IPS-18c (cell line): Measurements from ENCODE around the gene PCGF6.
"Not testable (repeated sequence)": the region's sequence is repeated elsewhere in the genome, so short reads cannot be mapped to it uniquely, and the experiment has no call there.

ENCODE experiments used
- H3K4me3 ChIP-seq: 2 replicates; pipeline ENCODE4 v1.7.0; 2013; ENCODE audit warnings: low read depth, mild to moderate bottlenecking, low read length, moderate library complexity; ENCODE audit not compliant: insufficient read depth
- H3K9me3 ChIP-seq: one replicate; pipeline ENCODE4 v1.6.1; 2013; ENCODE audit warnings: mild to moderate bottlenecking, low read length, moderate library complexity; ENCODE audit not compliant: control insufficient read depth, insufficient read depth

Gene PCGF6, protein sequence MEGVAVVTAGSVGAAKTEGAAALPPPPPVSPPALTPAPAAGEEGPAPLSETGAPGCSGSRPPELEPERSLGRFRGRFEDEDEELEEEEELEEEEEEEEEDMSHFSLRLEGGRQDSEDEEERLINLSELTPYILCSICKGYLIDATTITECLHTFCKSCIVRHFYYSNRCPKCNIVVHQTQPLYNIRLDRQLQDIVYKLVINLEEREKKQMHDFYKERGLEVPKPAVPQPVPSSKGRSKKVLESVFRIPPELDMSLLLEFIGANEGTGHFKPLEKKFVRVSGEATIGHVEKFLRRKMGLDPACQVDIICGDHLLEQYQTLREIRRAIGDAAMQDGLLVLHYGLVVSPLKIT

DNA sequence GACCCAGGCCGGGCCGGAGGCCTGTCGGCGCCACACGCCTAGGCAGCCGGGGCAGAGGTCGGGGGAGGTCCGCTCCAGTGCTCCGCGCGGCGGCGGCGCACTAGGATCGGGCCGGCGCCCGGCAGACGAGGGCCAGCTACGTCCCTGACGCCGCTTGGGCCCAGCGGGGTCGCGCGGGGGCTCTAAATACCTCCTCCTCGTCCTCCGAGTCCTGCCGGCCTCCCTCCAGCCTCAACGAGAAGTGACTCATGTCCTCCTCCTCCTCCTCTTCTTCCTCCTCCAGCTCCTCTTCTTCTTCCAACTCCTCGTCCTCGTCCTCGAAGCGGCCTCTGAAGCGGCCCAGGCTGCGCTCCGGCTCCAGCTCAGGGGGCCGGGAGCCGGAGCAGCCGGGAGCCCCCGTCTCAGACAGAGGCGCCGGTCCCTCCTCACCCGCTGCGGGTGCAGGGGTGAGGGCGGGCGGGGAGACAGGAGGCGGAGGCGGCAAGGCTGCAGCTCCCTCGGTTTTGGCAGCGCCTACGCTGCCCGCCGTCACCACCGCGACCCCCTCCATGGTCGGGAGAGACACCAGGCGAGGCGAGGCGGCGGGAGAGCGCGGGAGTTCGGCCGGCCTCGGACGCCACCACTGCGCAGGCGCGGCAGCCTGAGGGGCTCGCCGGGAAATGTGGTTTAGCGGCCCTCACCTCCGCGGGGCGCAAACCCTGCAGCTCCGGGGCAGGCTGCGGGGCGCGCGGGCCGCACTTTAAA lies at the start of gene PCGF6:
Gene PCGF6, minus strand, starts transcription at position 624 of the 744 bp plus-strand sequence. Its CDS starts 74 bp downstream, at position 550.
- H3K4me3 ChIP-seq = peak within 1 kb of the TSS; percentile 84
- no peaks in the 10 kb centered on the region for H3K9me3 ChIP-seq

DNA sequence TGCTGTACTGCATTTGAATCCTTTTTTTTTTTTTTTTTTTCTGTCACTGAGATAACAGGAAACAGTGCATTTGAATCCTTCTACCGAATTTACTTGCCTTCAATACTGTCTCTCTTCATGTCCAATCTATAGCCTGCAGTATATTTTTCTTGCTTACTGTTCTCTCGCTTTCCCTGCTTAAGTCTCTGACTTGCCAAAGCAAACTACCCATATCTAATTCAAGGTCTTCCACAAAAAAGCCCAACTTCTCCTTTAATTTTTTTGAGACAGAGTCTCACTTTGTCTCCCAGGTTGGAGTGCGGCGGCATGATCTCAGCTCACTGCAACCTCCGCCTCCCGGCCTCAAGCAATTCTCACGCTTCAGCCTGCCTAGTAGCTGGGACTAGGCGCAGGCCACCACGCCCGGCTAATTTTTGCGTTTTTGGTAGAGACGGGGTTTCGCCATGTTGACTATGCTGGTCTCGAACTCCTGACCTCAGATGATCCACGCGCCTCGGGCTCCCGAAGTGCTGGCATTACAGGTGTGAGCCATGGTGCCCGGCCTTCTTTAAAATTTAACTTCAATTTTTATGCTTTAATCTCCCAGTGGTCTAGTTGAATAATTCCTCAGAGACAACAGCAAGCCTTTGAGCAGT lies 46.4 kb upstream of the PCGF6 start:
- no peaks in the 10 kb centered on the region for H3K9me3 ChIP-seq
- H3K4me3 ChIP-seq = peak overlapping the region; percentile 100

DNA sequence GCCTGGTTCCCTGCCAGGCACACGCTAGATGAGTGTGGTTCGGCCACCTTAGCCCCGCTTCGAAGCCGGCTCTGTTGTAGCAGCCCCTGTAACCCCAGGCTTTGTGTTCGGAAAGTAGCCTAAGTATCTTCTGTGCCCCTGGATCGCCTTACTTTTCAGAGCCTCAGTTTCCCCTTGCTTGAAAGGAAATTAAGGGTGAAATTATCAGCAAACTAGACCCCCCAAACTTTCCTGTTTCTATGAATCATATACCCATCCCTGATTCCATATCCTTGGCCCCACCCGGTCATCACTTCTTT lies 45.8 kb upstream of the PCGF6 start:
- H3K9me3 ChIP-seq = no peaks in the 10 kb centered on the region

GRCh38 chr10:103396067-103396788 lies 45.3 kb upstream of the PCGF6 start, which contains the start of the genes ATP5MK and PDCD11:
Gene ATP5MK (minus strand): TSS chr10:103396475. CDS start chr10:103392457, 4,018 bp downstream.
Gene PDCD11 (plus strand): TSS chr10:103396626. CDS start chr10:103398427, 1,801 bp downstream.
- Histone ChIP-seq H3K4me3 (peak within 1 kb of the TSS; percentile 100), H3K9me3 (no peaks in the 10 kb centered on the region)

More for the DNA sequence above, 45.8 kb upstream of the PCGF6 start:
- peak overlapping the region; percentile 100 for H3K4me3 ChIP-seq

DNA sequence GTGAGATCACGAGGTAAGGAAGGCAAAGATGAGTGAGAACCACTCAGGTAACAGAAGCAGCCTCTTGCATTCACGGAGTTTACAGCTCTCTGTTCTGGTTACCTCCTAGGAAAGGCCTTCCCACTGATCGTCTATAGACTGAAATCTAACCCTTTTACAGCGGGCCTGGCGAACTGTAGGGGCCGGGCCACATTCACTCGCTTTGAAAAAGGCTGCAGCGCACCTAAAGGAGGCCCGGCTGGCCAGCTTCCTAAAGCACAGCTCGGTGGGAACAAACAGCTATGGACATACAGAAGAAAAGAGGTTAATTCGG lies 44.8 kb upstream of the PCGF6 start:
- Histone ChIP-seq H3K9me3 (no peaks in the 10 kb centered on the region), H3K4me3 (peak overlapping the region; percentile 100)

GRCh38 chr10:103394180-103394579 lies 43.2 kb upstream of the PCGF6 start:
- H3K4me3 ChIP-seq = no peak overlapping the region
- no peaks in the 10 kb centered on the region for H3K9me3 ChIP-seq

DNA sequence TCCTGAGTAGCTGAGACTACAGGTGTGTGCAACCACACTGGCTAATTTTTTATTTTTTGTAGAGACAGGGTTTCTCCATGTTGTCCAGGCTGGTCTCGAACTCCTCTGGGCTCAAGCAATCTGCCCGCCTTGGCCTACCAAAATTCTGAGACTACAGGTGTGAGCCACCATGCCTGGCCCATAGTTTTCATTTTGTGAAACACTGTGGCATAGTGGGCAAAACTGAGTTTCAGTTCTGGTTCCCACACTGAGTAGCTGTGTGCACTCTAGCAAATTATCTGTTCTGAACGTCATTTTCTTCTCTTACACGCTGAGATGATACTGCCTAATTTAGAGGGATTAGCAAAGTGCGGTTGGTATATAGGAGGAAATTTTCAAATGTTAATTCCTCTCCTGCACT lies 31.8 kb upstream of the PCGF6 start:
- Histone ChIP-seq H3K9me3 (no peaks in the 10 kb centered on the region), H3K4me3 (no peak overlapping the region)

DNA sequence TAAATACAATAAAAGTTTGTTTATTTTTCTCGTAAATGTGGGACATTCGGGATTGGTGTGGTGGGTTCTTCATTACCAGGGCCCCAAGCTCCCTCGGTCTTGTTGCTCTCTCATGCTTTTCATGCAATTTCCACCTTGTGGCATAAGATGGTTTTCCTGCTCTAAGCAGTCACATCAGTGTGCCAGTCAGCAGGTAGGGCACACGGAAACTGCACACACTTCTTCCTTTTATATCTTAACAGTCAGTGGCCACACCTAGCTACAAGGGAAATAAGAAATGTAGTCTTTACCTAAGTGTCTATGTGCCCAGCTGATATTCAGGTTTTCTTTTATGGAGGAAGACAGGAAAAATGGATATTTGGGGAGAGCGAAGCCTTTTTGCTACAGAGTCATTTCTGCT lies 23.3 kb upstream of the PCGF6 start:
- H3K4me3 ChIP-seq = no peak overlapping the region
- H3K9me3 ChIP-seq = no peaks in the 10 kb centered on the region

DNA sequence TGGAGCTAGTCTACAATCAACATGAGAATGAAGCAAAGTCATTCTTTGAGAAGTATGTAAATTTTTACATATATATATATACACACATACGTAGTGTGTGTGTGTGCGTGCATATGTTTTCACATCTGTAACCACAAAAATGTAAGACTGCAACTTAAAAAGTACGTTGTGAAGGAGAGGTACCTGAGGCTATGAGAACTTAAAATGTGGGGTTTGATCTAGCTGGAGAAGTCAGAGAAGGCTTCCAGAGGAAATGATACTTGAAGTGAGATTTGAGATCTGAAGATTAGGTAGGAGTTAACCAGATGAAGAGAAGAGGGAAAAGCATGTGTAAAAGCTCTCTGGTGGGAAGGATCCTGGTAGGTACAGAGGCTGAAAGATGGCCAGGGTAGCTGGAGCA lies 22.6 kb upstream of the PCGF6 start:
- no peak overlapping the region for H3K4me3 ChIP-seq

GRCh38 chr10:103367782-103368518 lies 17.0 kb upstream of the PCGF6 start, which contains the start of gene TAF5:
Gene TAF5 (plus strand): TSS chr10:103367976. CDS start chr10:103367990, 14 bp downstream.
- Histone ChIP-seq H3K9me3 (no peaks in the 10 kb centered on the region), H3K4me3 (peak within 1 kb of the TSS; percentile 88)

More for the DNA sequence above, 22.6 kb upstream of the PCGF6 start:
- no peaks in the 10 kb centered on the region for H3K9me3 ChIP-seq

DNA sequence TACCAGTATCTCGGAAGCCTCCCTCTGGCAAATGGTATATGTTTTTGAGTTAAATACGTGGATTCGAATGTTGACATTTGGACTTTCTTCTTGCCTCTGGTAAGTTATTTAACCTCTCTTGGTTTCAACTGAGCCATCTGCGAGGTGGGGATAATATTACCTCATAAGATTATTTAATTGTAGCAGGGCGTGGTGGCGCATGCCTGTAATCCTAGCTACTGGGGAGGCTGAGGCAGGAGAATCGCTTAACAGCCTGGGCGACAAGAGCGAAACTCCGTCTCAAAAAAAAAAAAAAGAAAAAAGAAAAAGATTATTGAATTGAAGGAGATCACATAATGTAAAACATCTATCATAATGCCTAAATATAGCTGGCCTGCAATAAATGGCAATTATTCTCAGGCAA lies 16.4 kb upstream of the PCGF6 start:
- H3K4me3 ChIP-seq = peak overlapping the region; percentile 88; the same call in 1 of the 2 replicates
- no peaks in the 10 kb centered on the region for H3K9me3 ChIP-seq

DNA sequence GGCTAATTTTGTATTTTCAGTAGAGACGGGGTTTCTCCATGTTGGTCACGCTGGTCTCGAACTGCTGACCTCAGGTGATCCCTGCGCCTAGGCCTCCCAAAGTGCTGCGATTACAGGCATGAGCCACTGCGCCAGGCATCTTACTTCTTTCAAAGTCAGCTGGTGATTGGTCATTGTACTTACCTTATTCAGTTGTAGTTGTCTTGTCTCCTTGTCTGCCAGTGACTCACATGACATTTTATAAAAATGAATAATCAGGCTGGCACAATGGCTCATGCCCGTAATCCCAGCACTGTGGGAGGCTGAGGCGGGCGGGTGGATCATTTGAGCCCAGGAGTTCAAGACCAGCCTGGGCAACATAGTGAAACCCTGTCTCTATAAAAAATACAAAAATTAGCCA lies 9.9 kb upstream of the PCGF6 start:
- not testable (repeated sequence) for H3K4me3 ChIP-seq, H3K9me3 ChIP-seq

DNA sequence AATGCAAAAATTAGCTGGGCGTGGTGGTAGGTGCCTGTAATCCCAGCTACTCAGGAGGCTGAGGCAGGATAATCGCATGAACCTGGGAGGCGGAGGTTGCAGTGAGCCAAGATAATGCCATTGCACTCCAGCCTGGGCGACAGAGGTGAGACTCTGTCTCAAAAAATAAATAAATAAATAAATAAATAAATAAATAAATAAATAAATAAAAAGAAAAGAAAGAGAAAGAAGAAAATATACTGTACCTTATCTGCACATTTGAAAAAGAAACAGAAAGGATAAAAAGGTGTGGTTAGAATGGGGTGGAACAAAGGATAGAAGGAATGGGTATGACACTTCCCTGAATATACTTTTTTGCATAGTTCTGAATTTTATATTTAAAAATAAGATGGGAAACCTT lies 8.6 kb upstream of the PCGF6 start:
- H3K4me3 ChIP-seq, H3K9me3 ChIP-seq: not testable (repeated sequence)

- H3K9me3 ChIP-seq = no peaks in the 10 kb centered on the region
These were observed 5.1 kb upstream of the PCGF6 start for GRCh38 chr10:103355906-103356599.

DNA sequence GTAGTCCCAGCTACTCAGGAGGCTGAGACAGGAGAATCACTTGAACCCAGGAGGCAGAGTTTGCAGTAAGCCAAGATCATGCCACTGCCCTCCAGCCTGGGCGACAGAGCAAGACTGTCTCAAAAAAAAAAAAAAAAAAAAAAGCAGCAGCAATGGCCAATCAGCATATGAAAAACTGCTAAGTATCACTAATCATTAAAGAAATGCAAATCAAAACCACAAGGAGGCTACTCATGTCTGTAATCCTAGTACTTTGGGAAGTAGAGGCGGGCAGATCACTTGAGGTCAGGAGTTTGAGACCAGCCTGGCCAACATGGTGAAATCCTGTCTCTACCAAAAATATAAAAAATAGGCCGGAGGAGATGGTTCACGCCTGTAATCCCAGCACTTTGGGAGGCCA lies 3.6 kb upstream of the PCGF6 start:
- not testable (repeated sequence) for H3K4me3 ChIP-seq, H3K9me3 ChIP-seq

More at GRCh38 chr10:103355906-103356599, 5.1 kb upstream of the PCGF6 start:
- H3K4me3 ChIP-seq = no peak overlapping the region

DNA sequence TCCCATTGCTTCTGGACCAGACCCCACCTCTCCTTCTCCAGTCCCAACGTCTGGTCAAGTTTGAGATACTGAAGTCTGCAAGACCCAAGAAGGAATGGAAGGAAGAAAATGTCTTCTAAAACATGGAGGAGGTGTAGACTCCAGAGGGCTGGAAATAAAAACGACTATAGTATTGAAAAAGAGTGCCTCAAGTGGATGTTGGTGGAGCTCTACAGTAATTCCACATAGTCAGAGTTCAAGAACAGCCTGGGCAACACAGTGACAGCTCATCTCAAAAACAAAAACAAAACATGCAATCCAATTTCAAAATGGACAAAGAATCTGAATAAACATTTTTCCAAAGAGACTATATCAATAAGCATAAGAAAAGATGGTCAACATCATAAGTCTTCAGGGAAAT lies 2.3 kb upstream of the PCGF6 start:
- Histone ChIP-seq H3K9me3 (no peaks in the 10 kb centered on the region), H3K4me3 (no peak overlapping the region)
